Liver (tissue), 3 donors: ENCODE data around the gene STRA6.

Experiments used
- EGR1 ChIP-seq, 2 donors: IDR thresholded peaks; 2 replicates each; pipeline ENCODE4 v1.6.1; 2016 to 2018; ENCODE audit warnings: antibody characterized with exemption in 2 of 2, low read depth in 2 of 2
- FOXA1 ChIP-seq: IDR thresholded peaks from 2 replicates; pipeline ENCODE4 v1.6.1; 2016; ENCODE audit warnings: antibody characterized with exemption
- GABPA ChIP-seq, 2 donors: IDR thresholded peaks in 1 of 2; conservative IDR thresholded peaks in 1 of 2; 2 replicates each; pipeline ENCODE4 v1.6.1; 2016; ENCODE audit warnings: antibody characterized with exemption in 2 of 2, mild to moderate bottlenecking in 1 of 2, moderate library complexity in 1 of 2
- RXRA ChIP-seq, 2 donors: IDR thresholded peaks; 2 replicates each; pipeline ENCODE4 v1.6.1; 2017 to 2018; ENCODE audit warnings: antibody characterized with exemption in 2 of 2, mild to moderate bottlenecking in 1 of 2
- TAF1 ChIP-seq: conservative IDR thresholded peaks from 2 replicates; pipeline ENCODE4 v1.6.1; 2016; ENCODE audit warnings: antibody characterized with exemption, mild to moderate bottlenecking
- TF ChIP-seq, protein P1 (sequence below): fragments of 150-350 bp; IDR thresholded peaks from 2 replicates; pipeline ENCODE4 v1.5.1; 2017; ENCODE audit warnings: improper control_type of control experiment, low read depth, low read length; ENCODE audit not compliant: missing input control
- TF ChIP-seq, protein P2 (sequence below): IDR thresholded peaks from 2 replicates; pipeline ENCODE4 v1.6.1; 2016; ENCODE audit warnings: antibody characterized with exemption
- TF ChIP-seq, protein P3 (sequence below): IDR thresholded peaks from 2 replicates; pipeline ENCODE4 v1.6.1; 2016; ENCODE audit warnings: antibody characterized with exemption, mild to moderate bottlenecking
- TF ChIP-seq, protein P4 (sequence below): IDR thresholded peaks from 2 replicates; pipeline ENCODE4 v1.6.1; 2016; ENCODE audit warnings: antibody characterized with exemption
- donor health status: healthy.
- donor health status: healthy.

DNA sequence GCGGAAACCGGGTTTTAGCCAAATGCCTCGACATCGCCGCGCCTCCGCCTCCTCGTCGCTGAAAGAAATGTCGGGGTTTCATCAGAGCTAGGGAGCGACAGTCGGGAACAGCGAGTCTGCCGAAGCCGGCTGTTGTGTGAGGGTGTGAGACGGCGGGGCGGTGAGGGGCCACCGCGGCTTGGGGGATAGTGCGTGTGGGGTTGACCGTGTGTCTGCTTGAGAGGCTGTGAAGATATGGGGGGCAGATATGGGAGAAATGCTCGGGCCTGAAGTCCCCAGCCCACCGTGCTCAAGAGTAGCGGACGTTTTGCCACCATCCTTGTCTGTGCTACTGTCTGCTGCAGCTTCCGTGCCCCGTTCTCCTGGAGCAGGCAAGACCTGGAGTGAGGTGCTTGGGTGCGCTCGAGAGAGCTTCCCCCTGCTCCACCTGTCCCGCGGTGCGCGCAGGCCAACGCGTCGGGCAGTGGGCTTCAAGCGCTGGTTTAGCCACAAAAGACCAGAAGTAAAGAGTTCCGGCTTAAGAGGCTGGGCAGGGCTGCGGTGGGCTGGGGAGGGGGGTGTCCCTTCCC lies 72.9 kb downstream of the STRA6 start:
- no peak for TF ChIP-seq FOXA1
- TF ChIP-seq, protein P1, sequence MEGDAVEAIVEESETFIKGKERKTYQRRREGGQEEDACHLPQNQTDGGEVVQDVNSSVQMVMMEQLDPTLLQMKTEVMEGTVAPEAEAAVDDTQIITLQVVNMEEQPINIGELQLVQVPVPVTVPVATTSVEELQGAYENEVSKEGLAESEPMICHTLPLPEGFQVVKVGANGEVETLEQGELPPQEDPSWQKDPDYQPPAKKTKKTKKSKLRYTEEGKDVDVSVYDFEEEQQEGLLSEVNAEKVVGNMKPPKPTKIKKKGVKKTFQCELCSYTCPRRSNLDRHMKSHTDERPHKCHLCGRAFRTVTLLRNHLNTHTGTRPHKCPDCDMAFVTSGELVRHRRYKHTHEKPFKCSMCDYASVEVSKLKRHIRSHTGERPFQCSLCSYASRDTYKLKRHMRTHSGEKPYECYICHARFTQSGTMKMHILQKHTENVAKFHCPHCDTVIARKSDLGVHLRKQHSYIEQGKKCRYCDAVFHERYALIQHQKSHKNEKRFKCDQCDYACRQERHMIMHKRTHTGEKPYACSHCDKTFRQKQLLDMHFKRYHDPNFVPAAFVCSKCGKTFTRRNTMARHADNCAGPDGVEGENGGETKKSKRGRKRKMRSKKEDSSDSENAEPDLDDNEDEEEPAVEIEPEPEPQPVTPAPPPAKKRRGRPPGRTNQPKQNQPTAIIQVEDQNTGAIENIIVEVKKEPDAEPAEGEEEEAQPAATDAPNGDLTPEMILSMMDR, result no peak
- TF ChIP-seq, protein P2, sequence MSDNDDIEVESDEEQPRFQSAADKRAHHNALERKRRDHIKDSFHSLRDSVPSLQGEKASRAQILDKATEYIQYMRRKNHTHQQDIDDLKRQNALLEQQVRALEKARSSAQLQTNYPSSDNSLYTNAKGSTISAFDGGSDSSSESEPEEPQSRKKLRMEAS, result no peak
- TF ChIP-seq, protein P3, sequence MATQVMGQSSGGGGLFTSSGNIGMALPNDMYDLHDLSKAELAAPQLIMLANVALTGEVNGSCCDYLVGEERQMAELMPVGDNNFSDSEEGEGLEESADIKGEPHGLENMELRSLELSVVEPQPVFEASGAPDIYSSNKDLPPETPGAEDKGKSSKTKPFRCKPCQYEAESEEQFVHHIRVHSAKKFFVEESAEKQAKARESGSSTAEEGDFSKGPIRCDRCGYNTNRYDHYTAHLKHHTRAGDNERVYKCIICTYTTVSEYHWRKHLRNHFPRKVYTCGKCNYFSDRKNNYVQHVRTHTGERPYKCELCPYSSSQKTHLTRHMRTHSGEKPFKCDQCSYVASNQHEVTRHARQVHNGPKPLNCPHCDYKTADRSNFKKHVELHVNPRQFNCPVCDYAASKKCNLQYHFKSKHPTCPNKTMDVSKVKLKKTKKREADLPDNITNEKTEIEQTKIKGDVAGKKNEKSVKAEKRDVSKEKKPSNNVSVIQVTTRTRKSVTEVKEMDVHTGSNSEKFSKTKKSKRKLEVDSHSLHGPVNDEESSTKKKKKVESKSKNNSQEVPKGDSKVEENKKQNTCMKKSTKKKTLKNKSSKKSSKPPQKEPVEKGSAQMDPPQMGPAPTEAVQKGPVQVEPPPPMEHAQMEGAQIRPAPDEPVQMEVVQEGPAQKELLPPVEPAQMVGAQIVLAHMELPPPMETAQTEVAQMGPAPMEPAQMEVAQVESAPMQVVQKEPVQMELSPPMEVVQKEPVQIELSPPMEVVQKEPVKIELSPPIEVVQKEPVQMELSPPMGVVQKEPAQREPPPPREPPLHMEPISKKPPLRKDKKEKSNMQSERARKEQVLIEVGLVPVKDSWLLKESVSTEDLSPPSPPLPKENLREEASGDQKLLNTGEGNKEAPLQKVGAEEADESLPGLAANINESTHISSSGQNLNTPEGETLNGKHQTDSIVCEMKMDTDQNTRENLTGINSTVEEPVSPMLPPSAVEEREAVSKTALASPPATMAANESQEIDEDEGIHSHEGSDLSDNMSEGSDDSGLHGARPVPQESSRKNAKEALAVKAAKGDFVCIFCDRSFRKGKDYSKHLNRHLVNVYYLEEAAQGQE, result no peak
- no peak for TF ChIP-seq RXRA (IDR thresholded peaks at IDR 0.05)
- no peak for TF ChIP-seq EGR1 (IDR thresholded peaks at IDR 0.05; ENCODE audit: low read depth in 2 of 2)
- no peak for TF ChIP-seq TAF1
- TF ChIP-seq, protein P4, sequence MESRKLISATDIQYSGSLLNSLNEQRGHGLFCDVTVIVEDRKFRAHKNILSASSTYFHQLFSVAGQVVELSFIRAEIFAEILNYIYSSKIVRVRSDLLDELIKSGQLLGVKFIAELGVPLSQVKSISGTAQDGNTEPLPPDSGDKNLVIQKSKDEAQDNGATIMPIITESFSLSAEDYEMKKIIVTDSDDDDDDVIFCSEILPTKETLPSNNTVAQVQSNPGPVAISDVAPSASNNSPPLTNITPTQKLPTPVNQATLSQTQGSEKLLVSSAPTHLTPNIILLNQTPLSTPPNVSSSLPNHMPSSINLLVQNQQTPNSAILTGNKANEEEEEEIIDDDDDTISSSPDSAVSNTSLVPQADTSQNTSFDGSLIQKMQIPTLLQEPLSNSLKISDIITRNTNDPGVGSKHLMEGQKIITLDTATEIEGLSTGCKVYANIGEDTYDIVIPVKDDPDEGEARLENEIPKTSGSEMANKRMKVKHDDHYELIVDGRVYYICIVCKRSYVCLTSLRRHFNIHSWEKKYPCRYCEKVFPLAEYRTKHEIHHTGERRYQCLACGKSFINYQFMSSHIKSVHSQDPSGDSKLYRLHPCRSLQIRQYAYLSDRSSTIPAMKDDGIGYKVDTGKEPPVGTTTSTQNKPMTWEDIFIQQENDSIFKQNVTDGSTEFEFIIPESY, result no peak
- TF ChIP-seq GABPA (IDR thresholded peaks at IDR 0.05 in 1 of 2, conservative IDR thresholded peaks at IDR 0.05 in 1 of 2), result no peak
